Measurements from ENCODE around the gene OR2AG2.
A peak's percentile ranks its signal among the peaks of the same experiment; 100 is the strongest.

The OR2AG2 gene

DNA sequence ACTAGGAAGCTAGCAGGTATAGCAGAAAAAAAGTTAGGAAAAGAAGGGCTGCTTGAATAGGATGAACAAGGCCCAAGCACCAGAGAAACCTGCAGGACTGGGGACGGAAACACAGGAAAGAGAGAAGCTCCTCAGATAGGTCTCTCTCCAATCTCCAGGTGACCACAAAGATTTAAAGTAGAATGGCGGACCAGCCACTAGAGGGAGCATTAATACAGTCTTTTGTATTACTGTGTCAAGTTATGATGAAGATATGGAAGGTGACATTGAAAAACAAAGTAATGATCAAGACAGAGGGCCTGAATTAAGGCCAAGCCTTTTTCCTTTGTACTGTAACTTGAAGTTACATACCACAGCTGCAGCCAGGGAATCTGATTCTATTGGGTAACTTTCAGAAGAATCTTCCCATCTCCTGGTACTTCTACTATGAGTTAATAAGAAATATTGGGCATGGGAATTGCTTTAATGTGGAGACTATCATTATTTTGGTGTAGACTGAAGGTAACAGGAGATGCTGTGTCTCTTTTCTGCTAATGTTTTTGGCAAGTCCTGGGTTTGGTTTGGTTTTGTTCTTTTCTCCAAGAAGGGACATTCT, 33.8 kb downstream of the OR2AG2 start:
- peak; percentile 77 for TF ChIP-seq CTCF (IDR thresholded peaks at IDR 0.05)

DNA sequence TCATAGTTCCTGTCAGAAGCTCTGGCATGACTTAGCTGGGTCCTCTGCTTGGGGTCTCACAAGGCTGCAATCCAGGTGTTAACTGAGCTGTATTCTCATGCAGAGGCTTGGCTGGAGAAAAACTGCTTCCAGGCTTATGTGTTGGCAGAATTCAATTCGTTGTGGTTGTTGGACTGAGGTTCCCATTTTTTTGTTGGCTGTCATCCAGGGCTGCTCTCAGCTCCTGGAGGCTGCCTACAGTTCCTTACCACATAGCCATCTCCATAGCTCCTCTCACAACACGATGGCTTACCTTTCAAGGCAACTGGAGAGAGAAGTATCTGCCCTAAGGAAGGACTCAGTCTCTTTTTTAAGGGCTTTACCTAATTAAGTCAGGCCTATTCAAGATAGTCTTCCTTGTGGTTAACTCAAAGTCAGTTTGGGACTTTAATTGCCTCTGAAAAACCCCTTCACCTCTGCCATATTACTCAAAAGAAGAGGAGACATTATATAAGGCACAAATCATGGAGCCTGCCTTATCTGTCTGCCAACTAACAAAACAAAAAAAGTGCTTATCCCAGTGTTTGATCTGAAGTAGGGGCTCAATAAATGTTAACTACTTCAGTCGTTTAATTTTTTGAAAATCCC, 35.2 kb downstream of the OR2AG2 start:
- TF ChIP-seq CTCF (IDR thresholded peaks at IDR 0.05) = no peak

GRCh38 chr11:6735306-6735705, 36.5 kb downstream of the OR2AG2 start:
- no peak for TF ChIP-seq CTCF (IDR thresholded peaks at IDR 0.05)

GRCh38 chr11:6734616-6735015, 37.2 kb downstream of the OR2AG2 start:
- no peak for TF ChIP-seq CTCF (IDR thresholded peaks at IDR 0.05)

- no peak for TF ChIP-seq CTCF (IDR thresholded peaks at IDR 0.05)
Measured at GRCh38 chr11:6733326-6734275, 38.2 kb downstream of the OR2AG2 start.

- TF ChIP-seq CTCF (IDR thresholded peaks at IDR 0.05) = no peak
Measured at GRCh38 chr11:6727971-6728760, 43.6 kb downstream of the OR2AG2 start.

DNA sequence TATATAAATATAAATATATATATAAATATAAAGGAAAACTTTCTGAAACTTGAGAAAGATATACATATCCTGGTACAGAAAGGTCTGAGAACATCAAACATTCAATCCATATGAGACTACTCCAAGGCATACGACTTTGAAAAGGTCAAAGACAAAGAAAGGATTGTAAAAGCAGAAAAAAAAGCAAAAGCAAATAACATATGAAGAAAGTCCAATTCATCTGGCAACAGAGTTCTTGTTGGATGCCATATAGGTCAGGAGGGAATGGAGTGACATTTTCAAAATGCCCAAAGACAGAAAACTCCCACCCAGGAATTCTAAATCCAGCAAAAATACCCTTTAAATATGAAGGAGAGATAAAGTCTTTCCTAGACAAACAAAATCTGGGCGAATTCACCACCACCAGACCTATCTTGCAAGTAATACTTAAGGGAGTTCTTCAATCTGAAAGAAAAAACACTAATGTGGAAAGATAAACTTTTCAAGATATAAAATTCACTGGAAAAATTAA, 46.3 kb downstream of the OR2AG2 start:
- TF ChIP-seq CTCF (IDR thresholded peaks at IDR 0.05) = no peak
